HepG2 (cell line): ENCODE results near the gene COX10.

ENCODE experiments used
- FOSL2 ChIP-seq: sonication (generic); formaldehyde crosslinking; IDR thresholded peaks from 2 replicates; pipeline ENCODE4 v1.4.0; 2020; ENCODE audit warnings: missing genetic modification reagents
- HOXD1 ChIP-seq: sonication (generic); formaldehyde crosslinking; IDR thresholded peaks from 2 replicates; pipeline ENCODE4 v1.5.0; 2020; ENCODE audit warnings: missing genetic modification reagents
- SAP130 ChIP-seq: IDR thresholded peaks from 2 replicates; pipeline ENCODE4 v1.6.1; 2016; ENCODE audit warnings: low read depth
- SOX13 ChIP-seq, 3 experiments: fragments of 450-650 bp in 1 of 3; sonication (generic) in 1 of 3; formaldehyde crosslinking in 1 of 3; IDR thresholded peaks in 2 of 3; conservative IDR thresholded peaks in 1 of 3; 2 replicates each; pipeline versions ENCODE4 v1.5.0 to v1.6.1; 2016 to 2020; ENCODE audit warnings: antibody characterized with exemption in 1 of 3, mild to moderate bottlenecking in 1 of 3, missing compliant biosample characterization in 1 of 3, missing genetic modification reagents in 1 of 3, moderate library complexity in 1 of 3
- SRSF1 ChIP-seq: fragments of 200-400 bp; formaldehyde crosslinking; optimal IDR thresholded peaks from 2 replicates; pipeline ENCODE3; 2017; ENCODE audit warnings: mild to moderate bottlenecking, low read depth, low read length, moderate library complexity
- ZFX ChIP-seq: sonication (generic); formaldehyde crosslinking; IDR thresholded peaks from 2 replicates; pipeline ENCODE4 v1.4.0; 2020; ENCODE audit warnings: mild to moderate bottlenecking, low read depth, missing genetic modification reagents, moderate library complexity
- ZNF207 ChIP-seq: fragments of 450-650 bp; IDR thresholded peaks from 2 replicates; pipeline ENCODE4 v1.6.1; 2016; ENCODE audit warnings: antibody characterized with exemption, borderline replicate concordance
- ZNF431 ChIP-seq: sonication (generic); formaldehyde crosslinking; IDR thresholded peaks from 2 replicates; pipeline ENCODE4 v1.9.0; 2022; ENCODE audit warnings: missing genetic modification reagents, low read depth, mild to moderate bottlenecking, borderline replicate concordance
- ZNF530 ChIP-seq: sonication (generic); formaldehyde crosslinking; IDR thresholded peaks from 2 replicates; pipeline ENCODE4 v1.5.0; 2020; ENCODE audit warnings: low read depth, mild to moderate bottlenecking, missing genetic modification reagents
- ZNF747 ChIP-seq: sonication (generic); formaldehyde crosslinking; IDR thresholded peaks from 2 replicates; pipeline ENCODE4 v1.8.1; 2023; ENCODE audit warnings: missing genetic modification reagents, mild to moderate bottlenecking, borderline replicate concordance
- TF ChIP-seq, protein P1 (sequence below): sonication (generic); formaldehyde crosslinking; IDR thresholded peaks from 2 replicates; pipeline ENCODE4 v1.8.0; 2022; ENCODE audit warnings: mild to moderate bottlenecking, missing genetic modification reagents; ENCODE audit not compliant: insufficient replicate concordance
- TF ChIP-seq, protein P2 (sequence below): sonication (generic); formaldehyde crosslinking; IDR thresholded peaks from 2 replicates; pipeline ENCODE4 v1.5.0; 2020; ENCODE audit warnings: mild to moderate bottlenecking, missing genetic modification reagents, moderate library complexity
- TF ChIP-seq, protein P3 (sequence below): sonication (generic); formaldehyde crosslinking; IDR thresholded peaks from 2 replicates; pipeline ENCODE4 v1.5.1; 2020; ENCODE audit warnings: missing genetic modification reagents, mild to moderate bottlenecking, borderline replicate concordance

DNA sequence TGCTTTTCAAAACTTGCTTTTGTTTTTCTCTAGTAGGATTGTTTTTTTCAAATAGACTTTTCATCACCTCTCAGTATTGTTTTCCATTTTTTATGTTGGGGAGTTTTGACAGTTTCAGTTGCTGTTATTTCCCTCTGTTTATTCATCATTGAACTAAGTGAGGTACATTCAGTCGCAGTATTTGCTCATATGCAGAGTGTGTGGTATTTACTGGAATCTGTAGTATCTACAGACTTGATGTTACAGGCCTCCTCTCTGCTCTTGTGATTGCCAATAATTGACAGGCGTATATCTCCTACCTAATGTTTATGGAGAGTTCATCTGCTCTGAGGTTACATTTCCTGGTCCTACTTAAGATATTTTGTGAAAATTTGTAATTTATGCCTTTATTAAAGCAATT is 49.6 kb downstream of the COX10 start:
- TF ChIP-seq ZNF530 (CRISPR knock-in tag), result no peak
- no peak for TF ChIP-seq SAP130 (CRISPR knock-in tag)
- no peak for TF ChIP-seq ZNF747 (CRISPR knock-in tag)
- no peak for TF ChIP-seq FOSL2 (CRISPR knock-in tag)
- no peak for TF ChIP-seq ZNF431 (CRISPR knock-in tag)
- no peak for TF ChIP-seq SOX13 (IDR thresholded peaks at IDR 0.05)
- no peak for TF ChIP-seq SOX13 (CRISPR knock-in tag; conservative IDR thresholded peaks at IDR 0.05 in 1 of 2, IDR thresholded peaks at IDR 0.05 in 1 of 2)
- TF ChIP-seq SRSF1, result no peak
- TF ChIP-seq, protein P1, sequence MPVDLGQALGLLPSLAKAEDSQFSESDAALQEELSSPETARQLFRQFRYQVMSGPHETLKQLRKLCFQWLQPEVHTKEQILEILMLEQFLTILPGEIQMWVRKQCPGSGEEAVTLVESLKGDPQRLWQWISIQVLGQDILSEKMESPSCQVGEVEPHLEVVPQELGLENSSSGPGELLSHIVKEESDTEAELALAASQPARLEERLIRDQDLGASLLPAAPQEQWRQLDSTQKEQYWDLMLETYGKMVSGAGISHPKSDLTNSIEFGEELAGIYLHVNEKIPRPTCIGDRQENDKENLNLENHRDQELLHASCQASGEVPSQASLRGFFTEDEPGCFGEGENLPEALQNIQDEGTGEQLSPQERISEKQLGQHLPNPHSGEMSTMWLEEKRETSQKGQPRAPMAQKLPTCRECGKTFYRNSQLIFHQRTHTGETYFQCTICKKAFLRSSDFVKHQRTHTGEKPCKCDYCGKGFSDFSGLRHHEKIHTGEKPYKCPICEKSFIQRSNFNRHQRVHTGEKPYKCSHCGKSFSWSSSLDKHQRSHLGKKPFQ (CRISPR knock-in tag), result no peak
- TF ChIP-seq ZNF207, result no peak
- TF ChIP-seq, protein P2, sequence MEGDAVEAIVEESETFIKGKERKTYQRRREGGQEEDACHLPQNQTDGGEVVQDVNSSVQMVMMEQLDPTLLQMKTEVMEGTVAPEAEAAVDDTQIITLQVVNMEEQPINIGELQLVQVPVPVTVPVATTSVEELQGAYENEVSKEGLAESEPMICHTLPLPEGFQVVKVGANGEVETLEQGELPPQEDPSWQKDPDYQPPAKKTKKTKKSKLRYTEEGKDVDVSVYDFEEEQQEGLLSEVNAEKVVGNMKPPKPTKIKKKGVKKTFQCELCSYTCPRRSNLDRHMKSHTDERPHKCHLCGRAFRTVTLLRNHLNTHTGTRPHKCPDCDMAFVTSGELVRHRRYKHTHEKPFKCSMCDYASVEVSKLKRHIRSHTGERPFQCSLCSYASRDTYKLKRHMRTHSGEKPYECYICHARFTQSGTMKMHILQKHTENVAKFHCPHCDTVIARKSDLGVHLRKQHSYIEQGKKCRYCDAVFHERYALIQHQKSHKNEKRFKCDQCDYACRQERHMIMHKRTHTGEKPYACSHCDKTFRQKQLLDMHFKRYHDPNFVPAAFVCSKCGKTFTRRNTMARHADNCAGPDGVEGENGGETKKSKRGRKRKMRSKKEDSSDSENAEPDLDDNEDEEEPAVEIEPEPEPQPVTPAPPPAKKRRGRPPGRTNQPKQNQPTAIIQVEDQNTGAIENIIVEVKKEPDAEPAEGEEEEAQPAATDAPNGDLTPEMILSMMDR (CRISPR knock-in tag), result no peak
- TF ChIP-seq, protein P3, sequence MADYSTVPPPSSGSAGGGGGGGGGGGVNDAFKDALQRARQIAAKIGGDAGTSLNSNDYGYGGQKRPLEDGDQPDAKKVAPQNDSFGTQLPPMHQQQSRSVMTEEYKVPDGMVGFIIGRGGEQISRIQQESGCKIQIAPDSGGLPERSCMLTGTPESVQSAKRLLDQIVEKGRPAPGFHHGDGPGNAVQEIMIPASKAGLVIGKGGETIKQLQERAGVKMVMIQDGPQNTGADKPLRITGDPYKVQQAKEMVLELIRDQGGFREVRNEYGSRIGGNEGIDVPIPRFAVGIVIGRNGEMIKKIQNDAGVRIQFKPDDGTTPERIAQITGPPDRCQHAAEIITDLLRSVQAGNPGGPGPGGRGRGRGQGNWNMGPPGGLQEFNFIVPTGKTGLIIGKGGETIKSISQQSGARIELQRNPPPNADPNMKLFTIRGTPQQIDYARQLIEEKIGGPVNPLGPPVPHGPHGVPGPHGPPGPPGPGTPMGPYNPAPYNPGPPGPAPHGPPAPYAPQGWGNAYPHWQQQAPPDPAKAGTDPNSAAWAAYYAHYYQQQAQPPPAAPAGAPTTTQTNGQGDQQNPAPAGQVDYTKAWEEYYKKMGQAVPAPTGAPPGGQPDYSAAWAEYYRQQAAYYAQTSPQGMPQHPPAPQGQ, result no peak
- no peak for TF ChIP-seq ZFX
- TF ChIP-seq HOXD1 (CRISPR knock-in tag), result no peak
